Osteoblast (primary cell): ENCODE data around the gene PROP1. TPM values are rescaled to one million over a fixed set of nuclear protein-coding genes. Genes with fewer than 3 reads are reported as not detected.
"Not testable (repeated sequence)": the region's sequence is repeated elsewhere in the genome, so short reads cannot be mapped to it uniquely, and the experiment has no call there.

ENCODE experiments used
- DNase-seq: peaks from one replicate; pipeline ENCODE4 v3.0.0; 2011; ENCODE audit warnings: low spot score, mixed read lengths; ENCODE audit not compliant: insufficient read length; ENCODE audit errors: missing footprints
- H2AFZ ChIP-seq: 2 replicates; pipeline ENCODE4 v1.6.0; 2011; ENCODE audit warnings: mild to moderate bottlenecking, low read length
- H3K27ac ChIP-seq: 2 replicates; pipeline ENCODE4 v1.5.1; 2011; ENCODE audit warnings: mild to moderate bottlenecking, low read depth, low read length, moderate library complexity
- H3K27me3 ChIP-seq: 2 replicates; pipeline ENCODE4 v1.6.0; 2012; ENCODE audit warnings: mild to moderate bottlenecking, control low read depth, inconsistent platforms, low read length, moderate library complexity; ENCODE audit not compliant: insufficient read depth
- H3K36me3 ChIP-seq: 2 replicates; pipeline ENCODE4 v1.5.1; 2011; ENCODE audit warnings: mild to moderate bottlenecking, low read length, control low read depth, moderate library complexity; ENCODE audit not compliant: insufficient read depth
- H3K4me1 ChIP-seq: 2 replicates; pipeline ENCODE4 v1.5.1; 2011; ENCODE audit warnings: mild to moderate bottlenecking, low read length, control low read depth, moderate library complexity; ENCODE audit not compliant: insufficient read depth
- H3K4me2 ChIP-seq: 2 replicates; pipeline ENCODE4 v1.6.0; 2011; ENCODE audit warnings: mild to moderate bottlenecking, low read length; ENCODE audit not compliant: insufficient read depth
- H3K4me3 ChIP-seq: fragments of 200-600 bp; sonication (generic); 3 replicates; pipeline ENCODE4 v1.5.1; 2012; ENCODE audit warnings: mild to moderate bottlenecking, low read length, inconsistent platforms; ENCODE audit not compliant: insufficient read depth
- H3K79me2 ChIP-seq: 2 replicates; pipeline ENCODE4 v1.6.0; 2012; ENCODE audit warnings: mild to moderate bottlenecking, low read length, control low read depth, inconsistent platforms; ENCODE audit not compliant: insufficient read depth
- H3K9me3 ChIP-seq: 2 replicates; pipeline ENCODE4 v1.5.1; 2011; ENCODE audit warnings: low read depth, low read length, control low read depth
- H4K20me1 ChIP-seq: 2 replicates; pipeline ENCODE4 v1.6.0; 2012; ENCODE audit warnings: mild to moderate bottlenecking, low read length, control low read depth; ENCODE audit not compliant: insufficient read depth
- total RNA-seq: library from RNA; depleted of rRNA; stranded (reverse); fragments of >200 nt; gene quantifications from 2 replicates; pipeline ENCODE4 v1.2.3, GENCODE V29; 2012
- TF ChIP-seq, protein P1 (sequence below): IDR thresholded peaks from 2 replicates; pipeline ENCODE4 v1.5.1; 2011; ENCODE audit warnings: mild to moderate bottlenecking, low read depth, low read length, moderate library complexity; ENCODE audit errors: extremely low read depth

PROP1 gene
- total RNA-seq, 1 donor, result not detected

DNA sequence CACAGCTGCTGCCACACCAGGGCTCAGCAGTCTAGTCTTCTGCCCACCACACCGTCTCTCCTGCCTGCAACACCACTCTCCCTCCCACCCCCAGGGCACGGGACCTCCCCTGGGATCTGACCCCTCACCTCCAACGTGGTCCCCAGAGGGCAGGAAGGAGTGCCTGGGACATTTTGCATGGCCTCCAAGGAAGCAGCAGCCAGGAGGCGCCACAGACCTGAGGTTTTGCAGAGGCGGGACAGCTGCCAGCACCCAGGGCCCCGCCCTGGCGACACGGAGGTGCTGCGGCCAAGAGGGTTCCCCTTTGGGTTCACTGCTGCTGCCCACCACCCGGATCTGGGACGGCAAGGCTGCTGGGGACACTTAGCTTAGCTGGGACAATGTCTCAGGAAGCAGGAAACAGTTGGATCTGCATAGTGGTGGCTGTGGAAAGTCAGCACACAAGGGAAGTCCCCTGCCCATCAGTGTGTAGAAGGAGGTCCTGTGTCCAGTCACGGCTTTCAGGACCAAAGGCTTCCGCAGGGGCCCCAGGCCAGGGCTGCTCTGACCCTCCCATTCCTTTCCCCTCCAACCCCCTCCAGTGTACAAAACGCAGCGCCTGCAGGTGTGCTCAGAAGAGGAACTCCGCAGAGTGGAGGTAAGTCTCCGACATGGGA, 13.8 kb downstream of the PROP1 start:
- Histone ChIP-seq H3K4me1 (no peaks in the 10 kb centered on the region), H3K4me3 (no peak overlapping the region), H3K36me3 (no peaks in the 10 kb centered on the region), H3K27me3 (peaks cover 44% of the 10 kb centered on the region), H3K9me3 (no peaks in the 10 kb centered on the region), H2AFZ (no peak overlapping the region), H3K79me2 (no peaks in the 10 kb centered on the region), H3K4me2 (no peak overlapping the region), H4K20me1 (no peaks in the 10 kb centered on the region), H3K27ac (no peak overlapping the region)
- DNase-seq, result no peak
- TF ChIP-seq, protein P1, sequence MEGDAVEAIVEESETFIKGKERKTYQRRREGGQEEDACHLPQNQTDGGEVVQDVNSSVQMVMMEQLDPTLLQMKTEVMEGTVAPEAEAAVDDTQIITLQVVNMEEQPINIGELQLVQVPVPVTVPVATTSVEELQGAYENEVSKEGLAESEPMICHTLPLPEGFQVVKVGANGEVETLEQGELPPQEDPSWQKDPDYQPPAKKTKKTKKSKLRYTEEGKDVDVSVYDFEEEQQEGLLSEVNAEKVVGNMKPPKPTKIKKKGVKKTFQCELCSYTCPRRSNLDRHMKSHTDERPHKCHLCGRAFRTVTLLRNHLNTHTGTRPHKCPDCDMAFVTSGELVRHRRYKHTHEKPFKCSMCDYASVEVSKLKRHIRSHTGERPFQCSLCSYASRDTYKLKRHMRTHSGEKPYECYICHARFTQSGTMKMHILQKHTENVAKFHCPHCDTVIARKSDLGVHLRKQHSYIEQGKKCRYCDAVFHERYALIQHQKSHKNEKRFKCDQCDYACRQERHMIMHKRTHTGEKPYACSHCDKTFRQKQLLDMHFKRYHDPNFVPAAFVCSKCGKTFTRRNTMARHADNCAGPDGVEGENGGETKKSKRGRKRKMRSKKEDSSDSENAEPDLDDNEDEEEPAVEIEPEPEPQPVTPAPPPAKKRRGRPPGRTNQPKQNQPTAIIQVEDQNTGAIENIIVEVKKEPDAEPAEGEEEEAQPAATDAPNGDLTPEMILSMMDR, result no peak

DNA sequence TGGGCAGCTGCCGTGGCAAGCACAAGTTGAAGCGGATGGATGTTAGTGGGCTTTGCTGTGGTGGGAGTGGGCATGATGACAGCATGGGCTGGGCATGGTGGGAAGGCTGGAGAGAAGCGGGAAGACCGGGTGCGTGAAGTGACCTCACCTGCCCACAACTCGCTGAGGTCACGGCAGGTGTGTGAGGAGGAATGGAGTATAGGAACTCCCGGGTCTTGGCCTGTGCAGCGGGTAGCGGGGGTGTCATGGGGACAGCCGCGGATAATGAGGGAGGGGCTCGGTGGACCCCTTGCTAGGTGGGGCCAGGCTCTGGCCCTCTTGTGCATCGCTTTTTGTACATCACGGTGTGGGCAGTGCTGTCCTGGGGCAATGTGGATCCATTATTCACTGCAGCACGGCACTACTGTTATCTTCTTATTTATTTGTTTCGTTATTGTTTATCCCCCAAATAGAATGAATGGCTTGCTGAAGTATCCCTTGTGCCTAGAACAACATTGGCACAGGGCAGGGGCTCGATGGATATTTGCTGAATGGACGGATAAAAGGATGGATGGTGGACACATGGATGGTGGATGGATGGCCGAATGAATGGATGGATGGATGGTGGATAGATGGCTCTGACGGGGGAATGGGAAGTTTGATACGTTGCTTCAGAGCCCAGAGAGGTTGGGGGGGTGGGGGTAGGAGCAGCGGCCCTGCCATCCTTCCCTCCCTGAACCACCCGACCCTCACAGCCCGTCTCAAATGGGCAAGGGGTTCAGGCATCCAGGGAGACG, 14.6 kb downstream of the PROP1 start:
- Histone ChIP-seq H3K79me2 (no peaks in the 10 kb centered on the region), H3K4me2 (no peak overlapping the region), H2AFZ (no peak overlapping the region), H3K4me3 (no peak overlapping the region), H3K4me1 (no peaks in the 10 kb centered on the region), H4K20me1 (no peaks in the 10 kb centered on the region), H3K27me3 (peaks cover 44% of the 10 kb centered on the region), H3K9me3 (no peaks in the 10 kb centered on the region), H3K27ac (no peak overlapping the region), H3K36me3 (no peaks in the 10 kb centered on the region)
- TF ChIP-seq, protein P1, result no peak
- DNase-seq, result no peak

DNA sequence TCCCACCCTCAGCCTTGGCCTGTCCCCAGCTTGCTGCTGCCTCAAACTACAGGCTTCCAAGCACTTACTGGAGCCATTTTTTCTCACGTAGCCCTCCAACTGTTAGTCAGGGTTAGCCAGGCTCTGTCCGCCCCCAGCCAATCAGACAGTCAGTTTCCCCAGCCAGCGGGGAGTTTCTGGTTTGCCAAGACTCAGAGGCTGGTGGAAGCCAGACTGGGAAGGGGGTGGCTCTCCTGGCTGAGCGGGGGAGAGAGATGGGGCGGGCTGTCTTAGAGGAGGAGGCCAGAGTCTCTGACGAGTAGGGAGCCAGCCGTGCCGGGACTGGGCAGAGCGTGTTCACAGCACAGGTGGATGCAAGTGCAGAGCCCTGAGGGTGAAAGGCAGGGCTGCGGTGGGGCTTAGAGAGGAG, 15.3 kb downstream of the PROP1 start:
- TF ChIP-seq, protein P1, result no peak
- H3K27me3 ChIP-seq, result peaks cover 39% of the 10 kb centered on the region
- H4K20me1 ChIP-seq, result no peaks in the 10 kb centered on the region
- H3K9me3 ChIP-seq, result no peaks in the 10 kb centered on the region
- no peak overlapping the region for H3K4me2 ChIP-seq
- H3K27ac ChIP-seq, result no peak overlapping the region
- H3K4me1 ChIP-seq, result no peaks in the 10 kb centered on the region
- no peaks in the 10 kb centered on the region for H3K36me3 ChIP-seq
- no peak overlapping the region for H2AFZ ChIP-seq
- DNase-seq, result no peak
- H3K79me2 ChIP-seq, result no peaks in the 10 kb centered on the region
- no peak overlapping the region for H3K4me3 ChIP-seq

DNA sequence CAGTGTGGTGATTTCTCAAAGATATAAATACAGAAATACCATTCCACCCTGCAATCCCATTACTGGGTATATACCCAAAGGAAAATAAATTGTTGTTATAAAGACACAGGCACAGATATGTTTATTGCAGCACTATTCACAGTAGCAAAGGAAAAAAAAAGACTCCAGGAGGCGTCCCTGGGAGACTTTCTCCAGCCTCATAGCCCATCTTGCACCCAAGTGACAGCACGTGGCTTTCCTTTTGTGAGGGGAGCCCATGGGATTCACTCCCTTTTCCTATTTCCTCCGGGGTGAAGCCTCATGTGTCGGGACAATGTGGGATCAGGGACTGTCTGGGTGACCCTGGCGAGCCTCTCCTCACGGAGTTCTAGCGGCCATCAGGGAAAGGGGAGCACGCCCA, 18.4 kb downstream of the PROP1 start:
- H2AFZ ChIP-seq, H3K27ac ChIP-seq, H4K20me1 ChIP-seq, H3K4me1 ChIP-seq, H3K4me3 ChIP-seq, H3K9me3 ChIP-seq, H3K4me2 ChIP-seq, H3K36me3 ChIP-seq, H3K79me2 ChIP-seq, DNase-seq: not testable (repeated sequence)
- peaks cover 11% of the 10 kb centered on the region for H3K27me3 ChIP-seq
